ENCODE results near the gene GNLY. TPM values are rescaled to one million over a fixed set of nuclear protein-coding genes. Genes with fewer than 3 reads are reported as not detected.

The GNLY gene
- total RNA-seq, 1 experiment from 2014 or later, result not detected

- CTCF ChIA-PET, result no interaction called here
- no peak overlapping the region for H3K4me2 ChIP-seq (ENCODE audit: low read length)
- no peaks in the 10 kb centered on the region for H3K9me3 ChIP-seq (ENCODE audit: low read length)
Observed at GRCh38 chr2:85730686-85731230, 36.6 kb downstream of the GNLY start.

GRCh38 chr2:85731606-85732005, 37.4 kb downstream of the GNLY start:
- Histone ChIP-seq H3K9me2 (replicated peaks; ENCODE audit: low read length) (no peaks in the 10 kb centered on the region), H3K36me3 (ENCODE audit: low read depth, low read length) (no peaks in the 10 kb centered on the region), H3K27ac (ENCODE audit: low read length) (no peak overlapping the region), H3K4me2 (ENCODE audit: low read length) (no peak overlapping the region), H2AFZ (ENCODE audit: low read length) (no peak overlapping the region), H4K20me1 (ENCODE audit: low read length) (no peaks in the 10 kb centered on the region), H3K9ac (ENCODE audit: low read length) (no peak overlapping the region), H3K79me2 (ENCODE audit: low read length) (no peaks in the 10 kb centered on the region), H3K9me3 (ENCODE audit: low read length) (no peaks in the 10 kb centered on the region), H3K4me1 (ENCODE audit: insufficient read depth, low read length) (no peaks in the 10 kb centered on the region), H3F3A (ENCODE audit: low read length, unreplicated experiment) (no peaks in the 10 kb centered on the region), H3K27me3 (ENCODE audit: low read length) (no peaks in the 10 kb centered on the region), H3K4me3 (ENCODE audit: low read length) (no peak overlapping the region)
- DNase-seq (no peak), ATAC-seq (no peak)
- no peak for TF ChIP-seq EZH2 (IDR thresholded peaks at IDR 0.05; ENCODE audit: low read length, unreplicated experiment)
- TF ChIP-seq CTCF (conservative IDR thresholded peaks at IDR 0.05; ENCODE audit: low read depth, low read length), result no peak
- TF ChIP-seq EZH2phosphoT487 (IDR thresholded peaks at IDR 0.05; ENCODE audit: borderline replicate concordance, low read length), result no peak
- intact Hi-C loops (cut with micrococcal nuclease), result no loop called here
- ChIA-PET CTCF (interaction anchor here (0.6 kb wide), 1 partner anchor 18 kb away, joined by 9 read pairs; no protein-coding TSS in a partner anchor), POLR2A (ENCODE audit: unreplicated experiment) (no interaction called here)
- BruUV-seq (replicated peaks), result no TSS peak

More at GRCh38 chr2:85730686-85731230, 36.6 kb downstream of the GNLY start:
- POLR2A ChIA-PET (ENCODE audit: unreplicated experiment), result no interaction called here
- Histone ChIP-seq H3K36me3 (ENCODE audit: low read depth, low read length) (no peaks in the 10 kb centered on the region), H3K27ac (ENCODE audit: low read length) (no peak overlapping the region), H3K27me3 (ENCODE audit: low read length) (no peaks in the 10 kb centered on the region), H3K4me3 (ENCODE audit: low read length) (no peak overlapping the region), H3K79me2 (ENCODE audit: low read length) (no peaks in the 10 kb centered on the region), H3K4me1 (ENCODE audit: insufficient read depth, low read length) (no peaks in the 10 kb centered on the region), H4K20me1 (ENCODE audit: low read length) (no peaks in the 10 kb centered on the region), H3K9me2 (replicated peaks; ENCODE audit: low read length) (no peaks in the 10 kb centered on the region), H2AFZ (ENCODE audit: low read length) (no peak overlapping the region), H3F3A (ENCODE audit: low read length, unreplicated experiment) (no peaks in the 10 kb centered on the region), H3K9ac (ENCODE audit: low read length) (no peak overlapping the region)
- ATAC-seq (no peak), DNase-seq (no peak)
- no TSS peak for BruUV-seq (replicated peaks)
- no peak for TF ChIP-seq EZH2phosphoT487 (IDR thresholded peaks at IDR 0.05; ENCODE audit: borderline replicate concordance, low read length)
- TF ChIP-seq CTCF (conservative IDR thresholded peaks at IDR 0.05; ENCODE audit: low read depth, low read length), result no peak
- TF ChIP-seq EZH2 (IDR thresholded peaks at IDR 0.05; ENCODE audit: low read length, unreplicated experiment), result no peak
- intact Hi-C loops (cut with micrococcal nuclease), result no loop called here

GRCh38 chr2:85732467-85733120, 38.4 kb downstream of the GNLY start:
- BruUV-seq (replicated peaks), result no TSS peak
- Histone ChIP-seq H3K9me2 (replicated peaks; ENCODE audit: low read length) (no peaks in the 10 kb centered on the region), H4K20me1 (ENCODE audit: low read length) (no peaks in the 10 kb centered on the region), H3K27ac (ENCODE audit: low read length) (no peak overlapping the region), H3K4me2 (ENCODE audit: low read length) (no peak overlapping the region), H2AFZ (ENCODE audit: low read length) (no peak overlapping the region), H3K27me3 (ENCODE audit: low read length) (no peaks in the 10 kb centered on the region), H3K4me1 (ENCODE audit: insufficient read depth, low read length) (no peaks in the 10 kb centered on the region), H3K79me2 (ENCODE audit: low read length) (no peaks in the 10 kb centered on the region), H3F3A (ENCODE audit: low read length, unreplicated experiment) (no peaks in the 10 kb centered on the region), H3K36me3 (ENCODE audit: low read depth, low read length) (no peaks in the 10 kb centered on the region), H3K9me3 (ENCODE audit: low read length) (no peaks in the 10 kb centered on the region), H3K9ac (ENCODE audit: low read length) (no peak overlapping the region), H3K4me3 (ENCODE audit: low read length) (no peak overlapping the region)
- TF ChIP-seq CTCF (conservative IDR thresholded peaks at IDR 0.05; ENCODE audit: low read depth, low read length) (no peak), EZH2phosphoT487 (IDR thresholded peaks at IDR 0.05; ENCODE audit: borderline replicate concordance, low read length) (no peak), EZH2 (IDR thresholded peaks at IDR 0.05; ENCODE audit: low read length, unreplicated experiment) (no peak)
- DNase-seq, result no peak
- CTCF ChIA-PET, result no interaction called here
- POLR2A ChIA-PET (ENCODE audit: unreplicated experiment), result no interaction called here
- intact Hi-C loops (cut with micrococcal nuclease), result no loop called here
- no peak for ATAC-seq

Measured in PC-3 (cell line).